Tibial nerve (tissue), 4 donors: ENCODE results near the gene NCAM1.

Experiments used
- EP300 ChIP-seq, 2 donors: sonication (generic); formaldehyde crosslinking; IDR thresholded peaks; one replicate each; pipeline ENCODE4 v1.6.1; 2017; ENCODE audit warnings: antibody characterized with exemption in 2 of 2, mild to moderate bottlenecking in 1 of 2
- POLR2A ChIP-seq, 2 donors: fragments of 450-650 bp; IDR thresholded peaks; one replicate each; pipeline ENCODE4 v1.6.1; 2017; ENCODE audit warnings: antibody characterized with exemption in 2 of 2, mild to moderate bottlenecking in 2 of 2, moderate library complexity in 2 of 2
- TF ChIP-seq, protein P1 (sequence below), 5 experiments: fragments of 200-600 bp in 3 of 5; fragments of 450-650 bp in 2 of 5; sonication (generic) in 3 of 5; IDR thresholded peaks; one replicate each; pipeline ENCODE4 v1.5.1; 2016 to 2019; ENCODE audit warnings: antibody characterized with exemption in 5 of 5, mild to moderate bottlenecking in 3 of 5, moderate library complexity in 2 of 5

DNA sequence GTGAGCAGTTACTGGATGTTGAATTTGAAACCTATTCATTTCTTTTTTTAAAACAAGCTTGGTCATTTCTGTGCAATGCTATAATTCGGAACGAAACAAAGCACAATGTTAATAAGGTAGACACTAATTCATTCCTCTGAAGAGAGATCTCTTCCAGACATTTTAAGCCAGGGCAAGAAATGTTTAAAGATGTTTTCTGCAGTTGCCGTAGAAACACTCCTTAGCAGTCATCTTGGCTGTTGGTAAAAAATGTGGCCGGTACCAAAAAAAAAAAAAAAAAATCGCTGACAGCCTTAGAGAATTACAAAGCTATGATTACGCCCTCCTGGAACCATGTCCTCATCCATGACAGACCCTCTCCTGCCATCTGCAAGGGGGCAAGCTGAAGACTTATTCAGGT is 286.7 kb downstream of the NCAM1 start:
- TF ChIP-seq, protein P1, sequence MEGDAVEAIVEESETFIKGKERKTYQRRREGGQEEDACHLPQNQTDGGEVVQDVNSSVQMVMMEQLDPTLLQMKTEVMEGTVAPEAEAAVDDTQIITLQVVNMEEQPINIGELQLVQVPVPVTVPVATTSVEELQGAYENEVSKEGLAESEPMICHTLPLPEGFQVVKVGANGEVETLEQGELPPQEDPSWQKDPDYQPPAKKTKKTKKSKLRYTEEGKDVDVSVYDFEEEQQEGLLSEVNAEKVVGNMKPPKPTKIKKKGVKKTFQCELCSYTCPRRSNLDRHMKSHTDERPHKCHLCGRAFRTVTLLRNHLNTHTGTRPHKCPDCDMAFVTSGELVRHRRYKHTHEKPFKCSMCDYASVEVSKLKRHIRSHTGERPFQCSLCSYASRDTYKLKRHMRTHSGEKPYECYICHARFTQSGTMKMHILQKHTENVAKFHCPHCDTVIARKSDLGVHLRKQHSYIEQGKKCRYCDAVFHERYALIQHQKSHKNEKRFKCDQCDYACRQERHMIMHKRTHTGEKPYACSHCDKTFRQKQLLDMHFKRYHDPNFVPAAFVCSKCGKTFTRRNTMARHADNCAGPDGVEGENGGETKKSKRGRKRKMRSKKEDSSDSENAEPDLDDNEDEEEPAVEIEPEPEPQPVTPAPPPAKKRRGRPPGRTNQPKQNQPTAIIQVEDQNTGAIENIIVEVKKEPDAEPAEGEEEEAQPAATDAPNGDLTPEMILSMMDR (IDR thresholded peaks at IDR 0.05): no peak
- TF ChIP-seq POLR2A (IDR thresholded peaks at IDR 0.05): no peak
- TF ChIP-seq EP300 (IDR thresholded peaks at IDR 0.05): no peak
